ENCODE results near the gene ST6GALNAC3.

- TF ChIP-seq CTCF (IDR thresholded peaks at IDR 0.05; ENCODE audit: poor library complexity) (no peak), EZH2 (IDR thresholded peaks at IDR 0.05; ENCODE audit: borderline replicate concordance) (no peak)
These were observed 516.9 kb downstream of the ST6GALNAC3 start for GRCh38 chr1:76591461-76591860.

Measured in hepatocyte (in vitro differentiated cells).